ENCODE results near the gene CYTH3. TPM values are rescaled to one million over a fixed set of nuclear protein-coding genes. Genes with fewer than 3 reads are reported as not detected.
A peak's percentile ranks its signal among the peaks of the same experiment; 100 is the strongest.

Gene CYTH3
- total and polyA plus RNA-seq, 10 donors = 2.5 to 28.1 (median 17.5) TPM

DNA sequence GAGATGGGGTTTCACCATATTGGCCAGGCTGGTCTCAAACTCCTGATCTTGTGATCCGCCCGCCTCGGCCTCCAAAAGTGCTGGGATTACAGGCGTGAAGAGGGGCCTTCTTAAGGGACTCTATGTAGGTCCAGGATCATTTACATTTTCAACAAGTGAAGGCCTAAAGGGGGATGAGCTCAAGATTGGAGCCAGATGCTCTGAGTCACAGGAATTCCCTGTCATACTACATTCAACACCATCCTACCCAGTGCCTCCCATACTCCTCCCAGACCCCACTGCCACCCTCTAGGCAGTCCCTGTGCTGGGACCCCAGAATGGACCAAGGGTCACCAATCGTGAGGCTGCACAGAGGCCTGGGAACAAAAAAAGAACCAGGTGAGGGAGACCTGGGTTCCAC, 29.9 kb downstream of the CYTH3 start:
- 95 to 99% (median 96%) methylated on average over 3 to 5 of the region's 5 CpGs for WGBS, 5 donors
- H3K27me3 ChIP-seq (replicated peaks in 1 of 7) = no peaks in the 10 kb centered on the region
- no peaks in the 10 kb centered on the region for H3K9me3 ChIP-seq

GRCh38 chr7:6241607-6241973, 30.8 kb downstream of the CYTH3 start:
- WGBS, 5 donors = 84 to 95% (median 88%) methylated on average over 4 of the region's 4 CpGs
- no peak for DNase-seq
- Histone ChIP-seq H3K9me3 (no peaks in the 10 kb centered on the region), H3K4me1 (peaks cover 0 to 18% (median 0%) of the 10 kb centered on the region in 6 donors), H3K27ac (peak overlapping the region in 4 of 8 donors; percentile 47 to 59 (median 50)), H3K4me3 (no peak overlapping the region), H3K36me3 (no peaks in the 10 kb centered on the region), H3K27me3 (replicated peaks in 1 of 7) (no peaks in the 10 kb centered on the region)
- TF ChIP-seq POLR2A (IDR thresholded peaks at IDR 0.05) (no peak), CTCF (IDR thresholded peaks at IDR 0.05 in 8 of 11, conservative IDR thresholded peaks at IDR 0.05 in 3 of 11) (no peak), POLR2AphosphoS5 (IDR thresholded peaks at IDR 0.05) (no peak)
- intact Hi-C loops (cut with DNase I; ENCODE audit: low total_unique reads) = no loop called here

More for the DNA sequence above, 29.9 kb downstream of the CYTH3 start:
- intact Hi-C loops (cut with DNase I; ENCODE audit: low total_unique reads) = no loop called here
- no peak for DNase-seq
- peak overlapping the region in 3 of 8 donors; percentile 12 to 59 (median 52) for H3K27ac ChIP-seq
- no peaks in the 10 kb centered on the region for H3K36me3 ChIP-seq
- H3K4me1 ChIP-seq = peaks cover 0 to 27% (median 4%) of the 10 kb centered on the region in 6 donors
- no peak overlapping the region for H3K4me3 ChIP-seq
- no peak for TF ChIP-seq POLR2AphosphoS5 (IDR thresholded peaks at IDR 0.05)
- no peak for TF ChIP-seq CTCF (IDR thresholded peaks at IDR 0.05 in 8 of 11, conservative IDR thresholded peaks at IDR 0.05 in 3 of 11)
- no peak for TF ChIP-seq POLR2A (IDR thresholded peaks at IDR 0.05)

DNA sequence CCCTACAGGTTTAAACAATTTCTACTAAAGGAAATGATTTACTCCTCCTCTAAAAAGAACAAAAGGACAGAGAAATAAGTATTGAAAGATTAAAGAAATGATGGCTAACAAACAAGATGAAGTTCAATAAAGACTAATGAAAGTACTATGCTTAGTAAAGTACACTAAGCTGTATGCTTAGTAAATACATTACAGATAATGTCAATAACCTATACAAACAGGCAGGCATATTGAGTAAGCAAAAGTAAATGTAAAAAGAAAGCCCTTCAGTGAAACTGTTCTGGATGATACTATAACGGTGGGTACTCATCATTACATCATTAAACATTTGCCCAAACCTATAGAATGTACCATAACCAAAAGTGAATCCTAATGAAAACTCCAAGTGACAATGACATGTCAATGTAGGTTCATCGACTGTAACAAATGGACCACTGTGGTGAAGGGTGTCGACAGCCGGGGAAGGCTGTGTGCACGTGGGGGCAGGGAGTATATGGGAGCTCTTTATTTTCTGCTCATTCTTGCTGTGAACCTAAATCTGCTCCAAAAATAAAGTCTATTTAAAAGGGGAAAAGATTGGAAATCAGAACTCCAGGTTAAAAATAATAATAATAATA, 34.0 kb downstream of the CYTH3 start:
- Histone ChIP-seq H3K9me3 (no peaks in the 10 kb centered on the region), H3K4me3 (no peak overlapping the region), H3K4me1 (peaks cover 0 to 24% (median 0%) of the 10 kb centered on the region in 6 donors), H3K36me3 (no peaks in the 10 kb centered on the region), H3K27me3 (replicated peaks in 1 of 7) (no peaks in the 10 kb centered on the region), H3K27ac (no peak overlapping the region)
- intact Hi-C loops (cut with DNase I; ENCODE audit: low total_unique reads) = no loop called here
- TF ChIP-seq CTCF (IDR thresholded peaks at IDR 0.05 in 8 of 11, conservative IDR thresholded peaks at IDR 0.05 in 3 of 11) (no peak), POLR2A (IDR thresholded peaks at IDR 0.05) (no peak)
- no peak for DNase-seq
- WGBS, 5 donors = 90 to 97% (median 92%) methylated on average over 5 of the region's 5 CpGs

DNA sequence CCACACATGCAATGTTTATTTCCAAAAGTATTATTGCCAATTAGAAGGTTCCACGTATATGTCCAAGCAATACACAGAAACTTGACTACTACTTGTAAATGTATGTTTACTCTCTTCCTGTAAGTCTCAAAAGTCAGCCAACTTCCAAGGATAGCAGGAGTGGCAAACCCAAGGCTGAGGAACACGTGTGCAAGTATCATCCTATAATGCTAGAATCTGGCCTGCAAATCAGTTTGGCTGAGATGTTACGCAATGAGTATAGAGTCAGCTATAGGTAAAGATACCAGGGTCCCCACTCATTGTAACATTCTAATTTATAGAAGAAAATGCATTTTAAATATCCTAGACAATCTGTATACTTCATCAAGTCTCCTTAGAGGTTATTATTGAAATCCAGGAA, 34.7 kb downstream of the CYTH3 start:
- intact Hi-C loops (cut with DNase I; ENCODE audit: low total_unique reads) = no loop called here
- H3K4me3 ChIP-seq = no peak overlapping the region
- H3K27me3 ChIP-seq (replicated peaks in 1 of 7) = no peaks in the 10 kb centered on the region
- no peak overlapping the region for H3K27ac ChIP-seq
- H3K9me3 ChIP-seq = no peaks in the 10 kb centered on the region
- H3K4me1 ChIP-seq = peaks cover 6 to 30% (median 6%) of the 10 kb centered on the region in 6 donors
- no peaks in the 10 kb centered on the region for H3K36me3 ChIP-seq
- no peak for DNase-seq
- TF ChIP-seq POLR2A (IDR thresholded peaks at IDR 0.05) (no peak), CTCF (IDR thresholded peaks at IDR 0.05 in 8 of 11, conservative IDR thresholded peaks at IDR 0.05 in 3 of 11) (no peak), POLR2AphosphoS5 (IDR thresholded peaks at IDR 0.05) (no peak)
- 84 to 87% (median 86%) methylated on average over 3 of the region's 3 CpGs for WGBS, 5 donors

Data from spleen (tissue), 11 donors.